Mesothelial cell of epicardium (in vitro differentiated cells): Measurements from ENCODE around the gene ATAD2B. TPM values are rescaled to one million over a fixed set of nuclear protein-coding genes. Genes with fewer than 3 reads are reported as not detected.
"Not testable (repeated sequence)": the region's sequence is repeated elsewhere in the genome, so short reads cannot be mapped to it uniquely, and the experiment has no call there.

Source experiments
- DNase-seq, 2 experiments: peaks; one replicate each; pipeline ENCODE4 v3.0.0; 2021; ENCODE audit warnings: low spot score in 2 of 2; ENCODE audit not compliant: unreplicated experiment in 2 of 2
- H3K27ac Mint-ChIP-seq: 2 replicates; pipeline ENCODE4 v1.8.0; 2021; ENCODE audit warnings: mixed read lengths
- H3K27me3 Mint-ChIP-seq: 2 replicates; pipeline ENCODE4 v1.8.0; 2021; ENCODE audit warnings: low read depth, mixed read lengths
- H3K36me3 Mint-ChIP-seq: 2 replicates; pipeline ENCODE4 v1.8.0; 2021; ENCODE audit warnings: mixed read lengths
- H3K4me1 Mint-ChIP-seq: 2 replicates; pipeline ENCODE4 v1.8.0; 2021; ENCODE audit warnings: mixed read lengths
- H3K4me3 Mint-ChIP-seq: 2 replicates; pipeline ENCODE4 v1.8.0; 2021; ENCODE audit warnings: mild to moderate bottlenecking, moderate library complexity, mixed read lengths
- H3K9me3 Mint-ChIP-seq: 2 replicates; pipeline ENCODE4 v1.8.0; 2021; ENCODE audit warnings: mixed read lengths
- total RNA-seq: library from RNA; stranded (reverse); gene quantifications from 3 replicates; pipeline ENCODE4 v1.2.1, GENCODE V29; 2021
- TF ChIP-seq, protein P1 (sequence below): fragments of 200-600 bp; sonication (generic); IDR thresholded peaks from one replicate; pipeline ENCODE4 v1.5.0; 2021; ENCODE audit warnings: antibody characterized with exemption; ENCODE audit not compliant: unreplicated experiment

ATAD2B gene
- total RNA-seq, 1 donor from 2014 or later, result 35.6 TPM

DNA sequence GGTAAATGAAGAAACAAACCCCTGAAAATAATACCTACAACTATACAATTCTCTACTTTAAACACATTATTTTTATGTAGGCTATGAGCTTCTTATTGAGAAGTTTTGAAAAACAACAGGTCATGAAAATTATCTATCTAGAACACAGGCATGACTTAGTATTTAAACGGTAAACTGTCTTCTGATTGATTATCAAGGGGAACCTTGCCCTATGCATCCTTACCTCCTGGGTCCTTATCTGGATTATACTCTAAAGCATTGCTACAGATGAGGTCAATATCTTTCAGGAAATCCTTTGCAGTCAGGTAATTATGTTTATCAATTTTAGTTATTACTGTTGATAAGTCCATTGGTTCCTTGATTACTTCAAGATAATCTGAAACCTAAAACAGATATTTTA, 144.3 kb downstream of the ATAD2B start:
- peaks cover 3% of the 10 kb centered on the region for H3K4me1 Mint-ChIP-seq
- peaks cover 10% of the 10 kb centered on the region for H3K36me3 Mint-ChIP-seq

GRCh38 chr2:23782126-23782525, 144.8 kb downstream of the ATAD2B start:
- Mint-ChIP-seq H3K4me1 (peaks cover 3% of the 10 kb centered on the region), H3K27me3 (no peaks in the 10 kb centered on the region), H3K9me3 (no peaks in the 10 kb centered on the region), H3K36me3 (peaks cover 10% of the 10 kb centered on the region), H3K27ac (no peak overlapping the region), H3K4me3 (no peak overlapping the region)
- no peak for DNase-seq
- TF ChIP-seq, protein P1, sequence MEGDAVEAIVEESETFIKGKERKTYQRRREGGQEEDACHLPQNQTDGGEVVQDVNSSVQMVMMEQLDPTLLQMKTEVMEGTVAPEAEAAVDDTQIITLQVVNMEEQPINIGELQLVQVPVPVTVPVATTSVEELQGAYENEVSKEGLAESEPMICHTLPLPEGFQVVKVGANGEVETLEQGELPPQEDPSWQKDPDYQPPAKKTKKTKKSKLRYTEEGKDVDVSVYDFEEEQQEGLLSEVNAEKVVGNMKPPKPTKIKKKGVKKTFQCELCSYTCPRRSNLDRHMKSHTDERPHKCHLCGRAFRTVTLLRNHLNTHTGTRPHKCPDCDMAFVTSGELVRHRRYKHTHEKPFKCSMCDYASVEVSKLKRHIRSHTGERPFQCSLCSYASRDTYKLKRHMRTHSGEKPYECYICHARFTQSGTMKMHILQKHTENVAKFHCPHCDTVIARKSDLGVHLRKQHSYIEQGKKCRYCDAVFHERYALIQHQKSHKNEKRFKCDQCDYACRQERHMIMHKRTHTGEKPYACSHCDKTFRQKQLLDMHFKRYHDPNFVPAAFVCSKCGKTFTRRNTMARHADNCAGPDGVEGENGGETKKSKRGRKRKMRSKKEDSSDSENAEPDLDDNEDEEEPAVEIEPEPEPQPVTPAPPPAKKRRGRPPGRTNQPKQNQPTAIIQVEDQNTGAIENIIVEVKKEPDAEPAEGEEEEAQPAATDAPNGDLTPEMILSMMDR, result no peak

More for the DNA sequence above, 144.3 kb downstream of the ATAD2B start:
- no peaks in the 10 kb centered on the region for H3K9me3 Mint-ChIP-seq
- H3K27ac Mint-ChIP-seq, result no peak overlapping the region
- H3K27me3 Mint-ChIP-seq, result no peaks in the 10 kb centered on the region
- TF ChIP-seq, protein P1, result no peak
- H3K4me3 Mint-ChIP-seq, result no peak overlapping the region
- DNase-seq, result no peak

- not testable (repeated sequence) for H3K9me3 Mint-ChIP-seq, H3K27me3 Mint-ChIP-seq, DNase-seq, H3K4me1 Mint-ChIP-seq, H3K4me3 Mint-ChIP-seq, H3K27ac Mint-ChIP-seq
- H3K36me3 Mint-ChIP-seq, result peaks cover 12% of the 10 kb centered on the region
These were observed 146.5 kb downstream of the ATAD2B start for GRCh38 chr2:23780465-23780864.

GRCh38 chr2:23777826-23778225, 149.1 kb downstream of the ATAD2B start:
- H3K4me1 Mint-ChIP-seq, result peaks cover 3% of the 10 kb centered on the region
- H3K27ac Mint-ChIP-seq, result no peak overlapping the region
- no peak overlapping the region for H3K4me3 Mint-ChIP-seq
- no peaks in the 10 kb centered on the region for H3K27me3 Mint-ChIP-seq
- H3K9me3 Mint-ChIP-seq, result peaks cover 4% of the 10 kb centered on the region
- H3K36me3 Mint-ChIP-seq, result peaks cover 25% of the 10 kb centered on the region
- TF ChIP-seq, protein P1, result no peak
- DNase-seq, result no peak

DNA sequence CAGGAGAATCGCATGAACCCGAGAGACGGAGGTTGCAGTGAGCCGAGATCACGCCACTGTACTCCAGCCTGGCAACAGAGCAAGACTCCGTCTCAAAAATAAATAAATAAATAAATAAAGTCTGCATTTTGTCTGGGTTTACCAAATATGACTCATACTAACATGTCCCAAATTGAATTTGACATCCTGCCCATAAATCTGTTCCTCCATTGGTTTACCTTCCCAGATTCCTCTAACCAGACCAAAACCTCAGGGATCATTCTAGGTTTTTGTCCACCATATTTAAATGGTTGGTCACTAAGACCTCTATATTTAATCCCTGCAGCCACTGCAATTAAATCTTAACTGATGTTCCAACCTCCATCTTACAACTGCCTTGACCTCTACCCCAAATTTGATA, 150.9 kb downstream of the ATAD2B start:
- DNase-seq, result no peak

DNA sequence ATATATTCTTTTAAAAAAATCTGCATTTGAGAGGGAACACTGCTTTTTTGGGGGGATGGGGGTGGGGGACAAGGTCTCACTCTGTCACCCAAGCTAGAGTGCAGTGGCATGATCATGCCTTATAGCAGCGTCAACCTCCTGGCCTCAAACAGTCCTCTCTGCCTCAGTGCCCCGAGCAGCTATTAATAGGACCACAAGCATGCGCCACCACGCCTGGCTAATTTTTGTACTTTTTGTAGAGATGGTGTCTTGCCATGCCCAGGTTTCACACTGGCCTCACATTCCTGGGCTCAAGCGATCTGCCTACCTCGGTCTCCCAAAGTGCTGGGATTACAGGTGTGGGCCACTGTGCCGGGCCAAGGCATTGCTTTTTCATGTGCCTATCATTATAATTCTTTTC, 154.2 kb downstream of the ATAD2B start:
- Mint-ChIP-seq H3K4me3 (no peak overlapping the region), H3K36me3 (peaks cover 52% of the 10 kb centered on the region), H3K9me3 (peaks cover 20% of the 10 kb centered on the region), H3K27me3 (no peaks in the 10 kb centered on the region), H3K4me1 (no peaks in the 10 kb centered on the region), H3K27ac (no peak overlapping the region)
- TF ChIP-seq, protein P1, result no peak
- no peak for DNase-seq

More for the DNA sequence above, 150.9 kb downstream of the ATAD2B start:
- Mint-ChIP-seq H3K4me3 (no peak overlapping the region), H3K27ac (no peak overlapping the region), H3K4me1 (no peaks in the 10 kb centered on the region), H3K27me3 (no peaks in the 10 kb centered on the region), H3K36me3 (peaks cover 38% of the 10 kb centered on the region), H3K9me3 (peaks cover 12% of the 10 kb centered on the region)
- TF ChIP-seq, protein P1, result no peak
